Iris pigment epithelial cell (primary cell): ENCODE results near the gene CLIC1.
A peak's percentile ranks its signal among the peaks of the same experiment; 100 is the strongest.
"Not testable (repeated sequence)": the region's sequence is repeated elsewhere in the genome, so short reads cannot be mapped to it uniquely, and the experiment has no call there.

ENCODE experiments used
- DNase-seq: peaks from one replicate; pipeline ENCODE4 v3.0.0-alpha.2; 2011; ENCODE audit warnings: low read depth

Gene CLIC1

DNA sequence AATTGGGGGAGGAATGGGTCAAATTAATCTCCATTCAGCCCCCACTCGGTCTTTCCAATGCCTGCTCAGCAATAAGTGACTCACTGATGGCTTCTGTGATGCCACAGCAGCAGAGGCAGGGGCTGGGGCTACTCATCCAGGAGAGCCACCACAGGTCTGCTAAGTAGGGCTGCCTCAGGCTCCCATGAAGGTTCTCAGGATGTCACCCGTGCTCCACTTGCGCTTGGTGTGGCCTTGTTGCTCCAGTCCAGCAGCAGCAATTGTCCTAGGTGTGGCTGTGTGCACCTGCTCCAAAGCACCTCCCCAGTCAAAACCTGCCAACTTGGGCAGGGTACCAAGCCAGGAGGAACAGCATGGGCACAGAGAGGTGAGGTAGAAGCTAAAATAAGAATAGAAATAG lies 14.2 kb downstream of the CLIC1 start:
- no peak for DNase-seq

DNA sequence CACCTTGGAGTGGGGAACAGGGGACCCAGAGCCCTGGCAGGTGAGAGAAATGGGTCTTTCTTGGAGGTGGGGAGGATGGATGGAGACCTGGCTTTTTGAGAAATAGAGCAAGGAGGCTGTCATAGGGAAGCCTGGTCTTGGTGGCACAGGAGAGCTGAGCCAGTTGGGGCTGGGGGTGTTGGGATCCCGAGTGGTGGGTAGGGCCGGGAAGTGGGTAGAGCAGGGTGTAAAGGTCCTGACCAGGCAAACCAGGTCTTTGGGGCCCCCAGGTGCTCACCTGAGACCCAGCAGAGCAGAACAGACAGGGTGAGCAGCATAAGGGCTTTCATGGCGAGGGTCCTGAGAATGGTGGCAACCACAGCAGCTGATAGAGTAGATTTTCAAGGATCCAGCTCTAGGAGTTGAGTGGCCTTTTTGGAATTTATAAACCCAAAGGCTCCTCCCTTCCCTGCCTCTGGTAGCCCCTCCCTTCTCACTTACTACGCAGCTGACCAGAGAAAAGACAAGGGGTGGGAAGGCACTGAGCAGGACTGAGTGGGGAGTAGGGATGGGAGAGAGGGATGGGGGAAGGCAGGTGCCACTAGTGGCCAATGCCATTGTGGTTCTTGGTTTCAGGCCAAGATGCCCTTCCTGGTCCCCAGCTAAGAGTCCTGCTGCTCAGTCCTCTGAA lies 14.8 kb downstream of the CLIC1 start, which contains the start of gene LY6G6C:
Gene LY6G6C (minus strand): TSS at position 396 of the 670 bp plus-strand sequence. CDS start 67 bp downstream, at position 329.
- no peak for DNase-seq

DNA sequence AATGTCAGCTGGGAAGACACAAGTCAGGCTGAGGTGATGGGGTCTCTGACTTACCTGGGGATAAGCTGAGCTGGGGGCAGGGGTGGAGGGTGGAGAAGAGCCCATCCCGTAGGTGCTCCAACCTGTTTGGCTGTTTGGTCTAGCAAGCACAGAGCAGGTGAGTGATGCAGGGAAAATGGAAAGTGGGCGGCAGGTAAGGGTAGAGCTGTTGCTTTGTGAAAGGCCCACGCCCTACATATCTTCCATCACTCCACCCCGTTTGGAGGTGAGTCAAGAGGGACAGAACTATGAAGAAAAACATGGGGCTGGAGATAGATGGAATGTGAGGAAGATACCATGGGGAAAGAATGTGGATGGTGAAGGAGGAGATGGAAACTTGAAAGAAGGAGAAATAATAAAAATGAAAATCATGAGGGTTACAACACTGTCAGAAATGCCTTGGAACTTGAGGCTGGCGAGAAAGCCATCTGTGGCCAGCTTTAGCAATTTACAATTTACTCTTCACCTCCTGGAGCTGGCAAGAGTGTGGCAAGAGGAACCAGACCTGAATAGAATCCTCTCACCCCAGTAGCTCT lies 16.0 kb downstream of the CLIC1 start:
- DNase-seq = no peak

DNA sequence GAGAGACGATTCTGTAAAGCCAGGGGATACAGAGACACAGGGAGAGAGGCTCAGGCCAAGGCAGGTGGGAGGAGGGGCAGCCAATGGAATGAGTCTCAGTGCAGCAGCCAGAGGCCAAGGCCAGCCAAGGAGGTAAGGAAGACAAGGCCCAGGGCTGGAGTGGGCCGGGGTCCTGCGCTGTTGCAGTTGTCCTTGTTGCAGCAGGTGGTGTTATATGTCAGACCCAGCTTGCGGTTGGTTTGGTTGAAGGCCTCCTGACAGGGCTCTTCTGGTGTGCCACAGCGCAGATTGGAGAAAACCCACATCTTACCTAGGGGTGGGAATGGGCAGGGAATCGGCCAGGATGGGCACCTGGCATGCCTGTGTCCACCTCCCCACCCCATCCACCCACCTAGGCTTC lies 17.3 kb downstream of the CLIC1 start:
- no peak for DNase-seq

DNA sequence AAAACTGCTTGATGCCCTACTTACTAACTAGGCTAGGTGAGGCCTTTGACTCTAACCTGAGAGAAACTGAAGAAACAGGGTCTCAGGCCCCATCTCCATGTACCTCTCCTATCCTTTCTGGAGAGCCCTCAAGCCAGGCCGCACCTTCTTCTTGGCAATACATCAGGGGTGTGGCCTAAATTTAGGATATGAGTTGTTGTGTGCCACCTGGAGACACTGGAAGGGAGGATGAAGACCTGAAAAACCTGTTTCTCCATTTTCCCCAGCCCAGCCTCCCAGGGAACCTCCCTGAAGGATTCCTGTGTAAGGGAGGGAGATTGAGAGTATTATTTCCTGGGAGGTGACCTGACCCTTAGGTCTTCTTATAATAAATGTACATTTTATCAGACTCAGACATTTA lies 18.1 kb downstream of the CLIC1 start:
- DNase-seq = no peak

DNA sequence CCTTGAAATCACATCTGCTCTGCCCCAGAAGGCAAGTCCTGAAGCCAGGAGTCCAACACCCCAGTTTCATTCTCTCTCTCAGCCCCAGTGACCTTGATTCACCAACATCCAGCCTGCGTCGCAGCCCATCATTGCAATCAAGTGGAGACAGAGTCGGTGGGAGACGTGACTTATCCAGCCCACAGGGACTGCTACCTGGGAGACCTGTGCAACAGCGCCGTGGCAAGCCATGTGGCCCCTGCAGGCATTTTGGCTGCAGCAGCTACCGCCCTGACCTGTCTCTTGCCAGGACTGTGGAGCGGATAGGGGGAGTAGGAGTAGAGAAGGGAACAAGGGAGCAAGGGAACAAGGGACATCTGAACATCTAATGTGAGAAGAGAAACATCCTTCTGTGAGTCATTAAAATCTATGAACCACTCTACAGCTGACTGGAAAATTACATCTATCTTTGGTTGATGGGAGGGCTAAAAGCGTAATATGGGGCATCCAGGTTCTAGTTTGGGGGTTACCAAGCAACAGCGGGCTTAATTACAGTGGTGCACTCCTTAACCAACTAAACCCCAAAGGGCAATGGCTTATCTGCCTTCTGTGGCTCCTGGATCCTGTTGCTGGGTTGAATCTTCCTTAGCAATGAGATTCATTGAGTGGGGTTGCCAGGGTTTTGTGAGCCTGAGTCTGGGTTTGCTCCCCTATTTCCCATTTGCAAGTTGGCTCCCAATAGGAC lies 18.7 kb downstream of the CLIC1 start:
- DNase-seq = no peak

DNA sequence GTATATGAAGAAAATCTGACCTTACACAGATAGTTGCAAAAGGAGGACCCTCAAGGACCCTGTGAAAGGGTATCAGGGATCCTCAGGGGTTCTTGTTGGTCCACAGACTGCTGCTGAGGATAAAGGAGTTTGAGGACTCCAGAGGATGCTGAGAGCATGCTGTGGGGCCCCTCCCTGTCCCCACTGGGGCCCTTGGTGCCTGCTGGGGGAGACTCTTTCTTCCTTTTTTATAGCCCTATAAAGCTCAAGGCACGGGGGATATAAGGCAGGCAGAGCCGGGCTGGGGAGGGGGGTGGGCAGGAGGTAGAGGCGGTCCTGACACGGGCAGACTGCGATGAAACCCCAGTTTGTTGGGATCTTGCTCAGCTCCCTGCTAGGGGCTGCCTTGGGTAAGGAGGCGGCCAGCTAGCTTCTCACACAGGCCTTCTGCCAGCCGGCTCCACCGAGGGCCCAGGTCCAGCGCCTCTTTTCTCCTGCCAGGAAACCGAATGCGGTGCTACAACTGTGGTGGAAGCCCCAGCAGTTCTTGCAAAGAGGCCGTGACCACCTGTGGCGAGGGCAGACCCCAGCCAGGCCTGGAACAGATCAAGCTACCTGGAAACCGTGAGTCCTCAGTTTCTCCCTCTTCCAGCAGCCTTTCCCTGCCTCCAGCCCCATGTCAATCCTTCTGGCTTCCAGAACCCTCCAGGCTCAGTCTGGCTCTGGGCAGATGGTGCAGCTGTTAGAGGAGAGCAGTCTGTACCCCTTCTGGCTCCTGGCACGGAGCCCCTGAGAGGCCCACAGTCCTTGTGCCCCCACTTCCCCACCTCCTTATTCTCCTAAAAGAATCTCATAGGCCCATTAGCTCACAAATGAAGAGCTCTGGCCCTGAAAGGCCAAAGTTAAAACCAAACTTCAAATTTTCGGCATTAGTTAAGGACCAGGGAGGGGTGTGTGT lies 21.0 kb downstream of the CLIC1 start, which contains the start of gene LY6G6D:
Gene LY6G6D (plus strand): TSS at position 327 of the 937 bp plus-strand sequence. CDS start 8 bp downstream, at position 335.
- DNase-seq = no peak

DNA sequence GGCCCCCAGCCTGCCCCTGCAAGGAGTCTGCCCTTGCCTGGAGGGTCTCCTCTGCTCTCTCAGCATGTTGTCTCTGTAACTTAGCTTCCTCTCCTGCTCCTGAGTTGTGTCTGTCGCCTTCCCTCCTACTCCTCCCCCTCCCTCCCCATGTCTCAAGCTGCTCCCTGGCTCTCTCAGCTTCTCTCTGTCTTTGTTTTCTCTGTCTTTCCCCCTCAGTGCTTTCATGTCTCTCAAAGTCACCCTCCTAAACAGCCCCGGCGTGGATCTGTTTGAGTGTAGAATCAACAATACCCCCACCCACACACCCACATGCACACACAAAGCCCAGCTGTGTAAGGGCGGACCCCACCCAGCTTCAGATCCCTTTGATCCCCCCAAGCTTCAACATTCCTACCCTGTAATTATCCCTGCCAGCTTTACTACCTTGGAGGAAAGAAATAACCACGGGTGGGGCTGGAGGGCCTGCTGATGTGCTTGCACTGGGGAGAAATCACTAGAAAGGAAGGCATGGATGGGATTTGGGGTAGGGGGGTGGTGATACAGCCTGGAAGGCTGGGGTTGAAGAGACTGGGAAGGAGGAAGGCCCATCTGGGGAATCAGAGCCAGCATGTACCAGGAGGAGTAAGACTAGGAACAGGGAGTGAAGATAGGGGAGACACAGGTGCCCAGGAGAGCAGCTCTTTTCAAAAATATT lies 22.2 kb downstream of the CLIC1 start:
- no peak for DNase-seq

DNA sequence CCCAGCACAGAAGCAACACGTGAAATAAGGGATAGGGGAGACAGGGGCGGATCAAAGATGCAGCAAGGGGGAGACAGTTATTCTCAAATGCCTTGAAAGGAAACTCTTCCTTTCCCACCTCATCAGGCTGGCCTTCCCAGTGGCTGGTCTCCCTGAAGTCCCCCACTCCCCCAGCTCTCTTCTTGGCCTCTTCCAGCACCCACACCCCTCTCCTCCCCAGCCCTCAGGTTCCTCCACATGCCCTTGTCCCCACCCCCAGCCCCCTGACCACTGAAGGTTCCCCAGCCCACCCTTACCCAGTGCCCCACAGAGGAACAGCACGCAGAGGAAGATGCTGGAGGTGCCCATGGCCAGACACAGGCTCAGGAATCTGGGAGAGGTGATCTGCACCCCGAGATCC lies 22.9 kb downstream of the CLIC1 start:
- DNase-seq = no peak

DNA sequence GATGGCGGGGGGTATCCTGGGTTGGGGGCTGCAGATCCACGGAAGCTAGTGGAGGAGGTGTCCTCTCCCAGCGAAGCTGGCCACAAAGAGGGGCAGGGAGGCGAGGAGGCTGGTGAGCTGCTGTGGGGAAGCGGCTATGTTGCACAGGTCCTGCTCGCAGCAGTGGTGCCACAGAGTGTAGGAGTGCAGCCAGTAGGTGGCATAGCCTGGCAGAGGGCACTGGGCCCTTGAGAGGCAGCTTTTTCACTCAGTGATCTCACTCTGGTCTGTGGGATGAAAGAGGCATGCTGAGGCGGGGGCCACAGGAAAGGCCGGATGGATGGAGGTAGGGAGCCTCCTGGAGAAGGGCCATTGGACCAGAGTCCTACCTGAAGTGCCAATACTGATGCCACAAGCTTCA lies 24.0 kb downstream of the CLIC1 start:
- no peak for DNase-seq

DNA sequence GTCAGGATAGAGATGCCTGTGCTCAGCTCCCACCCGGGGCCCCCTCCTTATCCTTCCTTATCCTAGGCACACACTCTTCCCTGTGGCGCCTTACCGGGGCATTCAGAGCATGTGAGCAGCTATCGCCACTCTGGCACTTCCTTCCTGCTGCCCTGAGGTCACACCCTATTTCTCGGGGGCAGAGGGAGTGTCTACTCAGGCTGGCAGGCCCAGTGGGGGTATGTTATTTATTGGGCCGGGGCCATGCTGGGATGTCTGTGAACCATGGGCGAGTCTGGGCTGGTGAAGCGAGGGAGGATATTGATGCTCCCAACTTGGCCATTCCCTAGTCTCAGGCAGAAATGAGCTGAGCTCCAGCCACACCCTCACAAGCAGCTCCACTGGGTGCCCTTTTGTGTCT lies 25.1 kb downstream of the CLIC1 start:
- DNase-seq = no peak

DNA sequence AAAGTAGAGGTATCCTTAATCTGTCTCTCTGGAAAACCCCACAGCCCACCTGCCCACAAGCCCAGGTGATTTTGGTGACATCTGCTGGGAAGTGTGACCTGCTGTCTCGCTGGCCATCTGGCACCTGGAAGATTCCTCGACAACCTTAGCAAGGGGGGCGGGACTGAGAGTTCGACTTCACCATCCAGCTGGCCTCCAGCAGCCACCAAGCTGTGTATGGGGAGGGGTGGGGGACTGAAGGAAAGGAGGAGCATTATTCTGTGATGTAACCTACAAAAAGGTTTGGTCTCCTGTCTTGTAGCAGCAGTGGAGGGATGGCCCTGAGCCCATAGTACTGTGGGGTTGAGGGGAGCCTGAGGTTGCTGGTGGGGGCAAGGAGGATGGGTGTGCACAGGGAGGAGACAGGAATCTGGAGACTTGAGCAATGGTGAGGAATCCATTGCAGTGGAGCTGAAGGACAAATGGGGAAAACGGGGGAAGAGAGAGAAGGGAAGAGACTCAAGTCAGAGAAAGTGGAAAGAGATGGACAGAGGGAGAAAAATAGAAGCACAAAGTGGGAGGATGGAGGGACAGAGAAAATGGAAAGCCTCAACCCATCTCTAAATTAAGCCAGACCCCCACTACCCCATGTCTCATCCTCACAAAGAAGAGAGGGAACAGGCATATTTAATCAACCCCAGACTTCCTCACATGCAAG lies 25.7 kb downstream of the CLIC1 start:
- no peak for DNase-seq

DNA sequence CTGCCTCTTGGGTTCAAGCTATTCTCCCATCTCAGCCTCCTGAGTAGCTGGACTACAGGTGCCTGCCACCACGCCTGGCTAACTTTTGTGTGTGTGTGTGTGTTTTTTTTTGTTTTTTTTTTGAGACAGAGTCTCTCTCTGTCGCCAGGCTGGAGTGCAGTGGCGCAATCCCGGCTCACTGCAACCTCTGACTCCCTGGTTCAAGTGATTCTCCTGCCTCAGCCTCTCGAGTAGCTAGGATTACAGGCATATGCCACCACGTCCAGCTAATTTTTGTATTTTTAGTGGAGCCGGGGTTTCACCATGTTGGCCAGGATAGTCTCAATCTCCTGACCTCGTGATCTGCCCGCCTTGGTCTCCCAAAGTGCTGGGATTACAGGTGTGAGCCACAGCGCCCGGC lies 27.2 kb downstream of the CLIC1 start:
- DNase-seq = not testable (repeated sequence)

DNA sequence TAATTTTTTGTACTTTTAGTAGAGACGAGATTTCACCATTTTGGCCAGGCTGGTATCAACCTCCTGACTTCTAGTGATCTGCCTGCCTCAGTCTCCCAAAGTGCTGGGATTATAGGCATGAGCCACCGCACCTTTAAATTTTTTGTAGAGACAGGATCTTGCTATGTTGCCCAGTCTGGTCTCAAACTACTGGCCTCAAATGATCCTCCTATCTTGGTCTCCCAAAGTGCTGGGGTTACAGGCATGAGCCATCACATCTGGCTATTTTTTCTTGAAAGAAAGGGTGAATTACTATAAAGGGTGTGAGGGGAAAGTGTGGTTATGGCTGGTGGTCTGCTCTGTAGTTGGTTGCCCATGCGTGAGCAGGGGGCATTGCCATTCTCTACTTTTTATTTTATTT lies 28.1 kb downstream of the CLIC1 start:
- no peak for DNase-seq

DNA sequence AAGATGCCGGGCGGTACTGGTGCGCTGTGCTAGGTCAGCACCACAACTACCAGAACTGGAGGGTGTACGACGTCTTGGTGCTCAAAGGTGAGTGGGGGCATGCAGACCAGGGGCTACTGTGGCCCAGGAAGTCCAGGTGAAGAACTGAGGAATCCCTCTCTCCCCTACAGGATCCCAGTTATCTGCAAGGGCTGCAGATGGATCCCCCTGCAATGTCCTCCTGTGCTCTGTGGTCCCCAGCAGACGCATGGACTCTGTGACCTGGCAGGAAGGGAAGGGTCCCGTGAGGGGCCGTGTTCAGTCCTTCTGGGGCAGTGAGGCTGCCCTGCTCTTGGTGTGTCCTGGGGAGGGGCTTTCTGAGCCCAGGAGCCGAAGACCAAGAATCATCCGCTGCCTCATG lies 28.6 kb downstream of the CLIC1 start:
- no peak for DNase-seq

DNA sequence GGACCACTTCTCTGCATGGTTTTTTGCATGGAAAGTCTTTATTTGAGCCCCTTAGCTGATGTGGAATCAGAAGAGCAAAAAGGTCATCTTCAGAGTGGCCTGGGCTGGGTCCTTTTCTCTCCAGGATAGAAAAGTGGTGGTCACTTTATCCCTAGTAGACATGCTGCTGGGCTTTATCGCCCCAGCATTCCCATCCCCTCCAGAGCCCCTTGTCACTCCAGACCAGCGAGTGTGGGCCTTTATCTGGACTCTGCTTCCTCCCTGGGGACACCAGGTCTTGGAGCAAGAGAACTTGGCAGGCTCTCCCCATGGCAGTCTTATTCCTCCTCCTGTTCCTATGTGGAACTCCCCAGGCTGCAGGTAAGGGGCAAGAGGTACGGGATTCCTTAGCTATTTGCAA lies 29.7 kb downstream of the CLIC1 start, which contains the start of gene LY6G6F:
Gene LY6G6F (plus strand): TSS at position 268 of the 400 bp plus-strand sequence. CDS start 41 bp downstream, at position 309.
- DNase-seq = no peak

DNA sequence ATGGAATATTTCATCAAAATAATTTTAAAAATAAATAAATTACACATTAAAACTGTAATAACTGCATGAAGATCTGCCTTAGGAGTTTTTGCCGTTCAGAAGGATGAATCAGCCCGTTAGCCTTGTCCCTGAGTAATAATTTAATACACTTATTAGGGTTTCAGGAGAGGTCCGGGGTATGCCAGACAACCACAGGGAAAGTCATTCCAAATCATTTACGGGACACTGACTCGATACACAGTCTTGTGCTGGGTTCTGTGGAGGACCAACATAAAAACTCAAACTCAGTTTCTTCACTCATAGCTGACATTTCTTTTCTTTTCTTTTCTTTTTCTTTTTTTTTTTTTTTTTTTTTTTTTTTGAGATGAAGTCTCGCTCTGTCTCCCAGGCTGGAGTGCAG lies 30.4 kb downstream of the CLIC1 start:
- no peak for DNase-seq

DNA sequence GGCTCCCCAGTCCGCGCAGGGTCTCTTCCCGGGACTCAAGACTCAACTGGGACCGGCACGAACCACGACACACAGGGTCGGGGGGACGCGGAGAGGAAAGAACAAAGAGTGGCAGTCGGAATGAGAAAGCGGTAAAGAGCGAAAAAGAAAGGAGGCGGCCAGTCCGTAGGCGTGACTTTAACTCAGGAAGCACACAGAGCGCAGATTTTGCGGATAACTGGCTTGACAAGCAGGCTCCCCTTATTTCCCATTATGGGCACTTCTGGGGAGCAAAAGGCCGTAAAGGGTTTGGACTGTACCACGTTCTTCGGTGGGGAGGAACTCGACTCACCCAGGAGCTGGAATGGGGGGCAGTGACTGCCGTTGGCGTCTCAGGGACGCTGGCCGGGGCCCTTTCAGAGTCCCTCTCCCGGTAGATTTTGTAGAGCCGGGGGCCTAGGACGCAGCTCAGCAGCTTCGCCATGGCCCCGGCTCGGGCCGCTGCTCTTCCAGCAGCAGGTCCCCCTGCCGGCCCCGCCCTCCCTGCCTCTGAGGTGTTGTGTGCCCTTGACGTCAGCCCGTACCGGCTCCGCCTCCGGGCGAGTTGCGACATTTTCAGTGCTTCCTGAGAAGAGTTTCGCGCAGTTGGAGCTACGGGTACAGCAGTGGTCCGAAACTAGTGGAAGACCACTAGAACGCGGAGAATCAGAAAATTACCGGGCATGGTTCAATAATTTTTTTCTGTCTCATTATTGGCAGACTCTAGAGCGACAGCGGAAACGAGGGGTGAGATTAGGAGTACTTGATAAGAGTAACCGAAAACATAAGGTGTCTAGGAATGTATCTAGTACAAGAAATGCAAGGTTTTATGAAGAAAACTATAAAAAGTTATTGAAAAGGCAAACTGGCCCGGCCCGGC lies 33.3 kb downstream of the CLIC1 start, which contains the start of gene ABHD16A:
Gene ABHD16A (minus strand): TSS at position 506 of the 898 bp plus-strand sequence. CDS start 43 bp downstream, at position 463.
- peak; percentile 99 for DNase-seq

DNA sequence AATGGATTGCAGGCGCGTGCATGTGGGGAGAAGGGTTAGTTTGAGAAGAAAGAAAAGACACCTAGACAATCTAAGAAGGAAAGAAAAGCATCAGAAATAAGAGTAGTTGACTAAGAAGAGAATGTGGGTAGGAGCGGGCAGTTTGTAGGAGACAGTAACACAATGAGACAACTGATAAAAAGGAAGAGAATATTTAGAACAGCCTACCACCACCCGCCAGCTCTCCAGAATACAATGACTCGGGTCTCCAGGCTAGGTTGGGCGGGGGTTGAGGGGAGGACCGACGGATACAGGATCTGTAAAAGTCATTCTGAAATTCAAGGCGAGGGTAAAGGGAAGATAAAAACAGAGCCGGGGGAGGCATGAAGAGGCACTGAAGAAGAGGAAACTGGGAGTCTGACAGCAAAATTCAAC lies 33.9 kb downstream of the CLIC1 start:
- no peak for DNase-seq
